A549 (cell line): ENCODE results near the gene IL12RB2. TPM values are rescaled to one million over a fixed set of nuclear protein-coding genes. Genes with fewer than 3 reads are reported as not detected.

ENCODE experiments used
- ATAC-seq, 2 experiments: fragments of 200-7000 bp in 1 of 2; fragments of >200 bp in 1 of 2; cut with Nextera tagmentation in 1 of 2; cut with Tn5 transposase in 1 of 2; 3 replicates each; pipeline versions ENCODE4 v1.8.0 to v1.9.1; 2018 to 2020; ENCODE audit warnings: mild to moderate bottlenecking in 1 of 2, moderate library complexity in 1 of 2
- CTCF ChIA-PET: fragments of 300-600 bp; sonication (Branson Sonifier 250); formaldehyde crosslinking; extraction: SDS; loops from one replicate; lab custom pipeline; 2021; ENCODE audit warnings: antibody characterized with exemption, inconsistent platforms; lab: Yijun Ruan, JAX
- POLR2A ChIA-PET: fragments of 350-600 bp; formaldehyde crosslinking; extraction: SDS; loops from one replicate; lab custom pipeline; 2021; ENCODE audit warnings: antibody characterized with exemption, inconsistent platforms; lab: Yijun Ruan, JAX
- DNase-seq, 2 experiments: peaks; one replicate each; pipeline versions ENCODE4 v3.0.0 to v3.0.0-alpha.2; 2011 to 2016; ENCODE audit warnings: low read depth in 1 of 2, low spot score in 1 of 2
- FAIRE-seq: peaks from 2 replicates; lab custom pipeline; 2011; peaks lifted over from hg19 to GRCh38; lab: Jason Lieb, UNC
- H3K27ac ChIP-seq, 2 experiments: fragments of >200 bp; sonication (Bioruptor Twin); formaldehyde crosslinking; 3 replicates each; pipeline ENCODE4 v1.5.1; 2016 to 2017
- H3K4me1 ChIP-seq: fragments of >200 bp; sonication (Bioruptor Twin); formaldehyde crosslinking; 3 replicates; pipeline ENCODE4 v1.6.1; 2016
- H3K4me2 ChIP-seq: fragments of >200 bp; sonication (Bioruptor Twin); formaldehyde crosslinking; 3 replicates; pipeline ENCODE4 v1.6.1; 2016
- H3K4me3 ChIP-seq: fragments of >200 bp; sonication (Bioruptor Twin); formaldehyde crosslinking; 3 replicates; pipeline ENCODE4 v1.5.1; 2016
- H3K9me3 ChIP-seq: fragments of >200 bp; sonication (Bioruptor Twin); formaldehyde crosslinking; 3 replicates; pipeline ENCODE4 v1.6.1; 2016
- BHLHE40 ChIP-seq: IDR thresholded peaks from 2 replicates; pipeline ENCODE4 v1.6.1; 2012; ENCODE audit warnings: low read depth, low read length, inconsistent platforms
- CHD4 ChIP-seq: fragments of 200-600 bp; sonication (generic); IDR thresholded peaks from 2 replicates; pipeline ENCODE4 v1.6.1; 2016; ENCODE audit warnings: antibody characterized with exemption, mild to moderate bottlenecking, borderline replicate concordance
- EHF ChIP-seq: fragments of 250-450 bp; sonication (Bioruptor Pico); IDR thresholded peaks from 2 replicates; pipeline ENCODE4 v1.5.0; 2020; ENCODE audit warnings: mild to moderate bottlenecking
- EHMT2 ChIP-seq: fragments of 200-600 bp; sonication (generic); IDR thresholded peaks from 2 replicates; pipeline ENCODE4 v1.6.1; 2016; ENCODE audit warnings: antibody characterized with exemption, low read depth, mild to moderate bottlenecking, moderate library complexity
- EP300 ChIP-seq, 2 experiments: fragments of >200 bp; sonication (Bioruptor Twin); formaldehyde crosslinking; IDR thresholded peaks; 2 replicates in 1 of 2; 3 replicates in 1 of 2; pipeline ENCODE4 v1.6.1; 2016 to 2017
- FOSB ChIP-seq: fragments of 250-450 bp; sonication (Bioruptor Pico); IDR thresholded peaks from 2 replicates; pipeline ENCODE4 v1.5.0; 2020; ENCODE audit warnings: mild to moderate bottlenecking, moderate library complexity
- FOSL2 ChIP-seq, 2 experiments: fragments of 450-650 bp in 1 of 2; fragments of >200 bp in 1 of 2; sonication (Bioruptor Twin) in 1 of 2; formaldehyde crosslinking; IDR thresholded peaks; 2 replicates each; pipeline versions ENCODE4 v1.5.0 to v1.6.1; 2016 to 2020; ENCODE audit warnings: mild to moderate bottlenecking in 1 of 2, moderate library complexity in 1 of 2
- FOXS1 ChIP-seq: fragments of 250-450 bp; sonication (Bioruptor Pico); IDR thresholded peaks from 2 replicates; pipeline ENCODE4 v1.5.0; 2020; ENCODE audit warnings: mild to moderate bottlenecking, moderate library complexity
- HDAC2 ChIP-seq: fragments of 200-600 bp; sonication (generic); IDR thresholded peaks from 2 replicates; pipeline ENCODE4 v1.6.1; 2016
- HEYL ChIP-seq: fragments of 250-450 bp; sonication (Bioruptor Pico); IDR thresholded peaks from 2 replicates; pipeline ENCODE4 v1.8.0; 2021; ENCODE audit warnings: mild to moderate bottlenecking, moderate library complexity
- HOXB5 ChIP-seq: fragments of 250-450 bp; sonication (Bioruptor Pico); IDR thresholded peaks from 2 replicates; pipeline ENCODE4 v1.5.0; 2020; ENCODE audit warnings: mild to moderate bottlenecking, moderate library complexity
- JUNB ChIP-seq: fragments of >200 bp; sonication (Bioruptor Twin); formaldehyde crosslinking; IDR thresholded peaks from 2 replicates; pipeline ENCODE4 v1.6.1; 2016
- MAFK ChIP-seq: fragments of 450-650 bp; IDR thresholded peaks from 2 replicates; pipeline ENCODE4 v1.6.1; 2014; ENCODE audit not compliant: partially characterized antibody
- MYC ChIP-seq: IDR thresholded peaks from 2 replicates; pipeline ENCODE4 v1.6.1; 2012; ENCODE audit warnings: mild to moderate bottlenecking, inconsistent platforms, low read length, improper control_type of control experiment, borderline replicate concordance
- NFE2L2 ChIP-seq: fragments of 150-350 bp; conservative IDR thresholded peaks from 2 replicates; pipeline ENCODE4 v1.6.1; 2014; ENCODE audit warnings: low read length
- PHF8 ChIP-seq: fragments of 200-600 bp; sonication (generic); IDR thresholded peaks from 2 replicates; pipeline ENCODE4 v1.6.1; 2016; ENCODE audit warnings: low read depth, mild to moderate bottlenecking, antibody characterized with exemption, moderate library complexity, borderline replicate concordance
- POLR2A ChIP-seq: IDR thresholded peaks from 2 replicates; pipeline ENCODE4 v1.6.1; 2012; ENCODE audit warnings: mild to moderate bottlenecking, low read length
- RCOR1 ChIP-seq: fragments of 150-350 bp; IDR thresholded peaks from 2 replicates; pipeline ENCODE4 v1.6.1; 2014; ENCODE audit warnings: antibody characterized with exemption, low read length, low read depth
- RFX5 ChIP-seq: fragments of 450-650 bp; IDR thresholded peaks from 2 replicates; pipeline ENCODE4 v1.7.1; 2014; ENCODE audit warnings: antibody characterized with exemption, mild to moderate bottlenecking, moderate library complexity
- SMC3 ChIP-seq: fragments of >200 bp; sonication (Bioruptor Twin); formaldehyde crosslinking; IDR thresholded peaks from 3 replicates; pipeline ENCODE4 v1.6.1; 2018; ENCODE audit warnings: inconsistent platforms
- SREBF2 ChIP-seq: fragments of 450-650 bp; IDR thresholded peaks from 2 replicates; pipeline ENCODE4 v1.6.1; 2014; ENCODE audit warnings: mild to moderate bottlenecking, moderate library complexity
- TFCP2L1 ChIP-seq: fragments of 250-450 bp; sonication (Bioruptor Pico); IDR thresholded peaks from 2 replicates; pipeline ENCODE4 v1.5.0; 2021; ENCODE audit warnings: mild to moderate bottlenecking
- ZC3H11A ChIP-seq: fragments of 450-650 bp; IDR thresholded peaks from 2 replicates; pipeline ENCODE4 v1.6.1; 2014; ENCODE audit warnings: antibody characterized with exemption, mild to moderate bottlenecking
- ZSCAN20 ChIP-seq: fragments of 250-450 bp; sonication (Bioruptor Pico); IDR thresholded peaks from 2 replicates; pipeline ENCODE4 v1.8.0; 2022; ENCODE audit warnings: mild to moderate bottlenecking, moderate library complexity
- WGBS: methylation state at CpG from one replicate; pipeline ENCODE4 v1.1.6; 2017; ENCODE audit errors: missing lambda C conversion rate; 5-methylcytosine and 5-hydroxymethylcytosine counted together
- polyA plus RNA-seq, 4 experiments: library from polyadenylated mRNA; depleted of rRNA in 3 of 4; stranded (reverse); fragments of >200 nt; fragmentation: RNase III in 1 of 4; extraction: RNeasy Plus Mini Kit Qiagen cat#74134 plus additional on column Dnase treatment in 1 of 4; gene quantifications; 2 replicates in 3 of 4; 3 replicates in 1 of 4; pipeline ENCODE4 v1.2.3, GENCODE V29; 2011 to 2017
- TF ChIP-seq, protein P1 (sequence below): IDR thresholded peaks from 2 replicates; pipeline ENCODE4 v1.6.1; 2012
- TF ChIP-seq, protein P2 (sequence below): fragments of 450-650 bp; IDR thresholded peaks from 2 replicates; pipeline ENCODE4 v1.6.1; 2014; ENCODE audit warnings: antibody characterized with exemption
- TF ChIP-seq, protein P3 (sequence below): fragments of 200-600 bp; sonication (generic); IDR thresholded peaks from 2 replicates; pipeline ENCODE4 v1.6.1; 2016; ENCODE audit warnings: antibody characterized with exemption, mild to moderate bottlenecking, moderate library complexity

Gene IL12RB2
- polyA plus RNA-seq, 2 of the 4 experiments (the other 2 are of a cell fraction): not detected

- Histone ChIP-seq H3K4me3 (no peak overlapping the region), H3K9me3 (no peaks in the 10 kb centered on the region)
- ATAC-seq: no peak
- no peak for TF ChIP-seq CHD4
- TF ChIP-seq NFE2L2: no peak
- TF ChIP-seq JUNB: no peak
- TF ChIP-seq POLR2A: no peak
- no peak for TF ChIP-seq ZC3H11A
- TF ChIP-seq EHF (CRISPR knock-in tag): no peak
- TF ChIP-seq, protein P1, sequence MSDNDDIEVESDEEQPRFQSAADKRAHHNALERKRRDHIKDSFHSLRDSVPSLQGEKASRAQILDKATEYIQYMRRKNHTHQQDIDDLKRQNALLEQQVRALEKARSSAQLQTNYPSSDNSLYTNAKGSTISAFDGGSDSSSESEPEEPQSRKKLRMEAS: no peak
- TF ChIP-seq HDAC2: no peak
- no peak for TF ChIP-seq HEYL (CRISPR knock-in tag)
- TF ChIP-seq FOSL2 (IDR thresholded peaks at IDR 0.05): no peak
- no peak for TF ChIP-seq FOSL2 (CRISPR knock-in tag; IDR thresholded peaks at IDR 0.05)
- no peak for TF ChIP-seq HOXB5 (CRISPR knock-in tag)
- no peak for TF ChIP-seq ZSCAN20 (CRISPR knock-in tag)
- TF ChIP-seq RCOR1: no peak
- no peak for TF ChIP-seq MAFK
- no peak for TF ChIP-seq TFCP2L1
- TF ChIP-seq, all 56 proteins: peak for 0
- ChIA-PET POLR2A (no interaction called here), CTCF (interaction anchor here (0.6 kb wide), 1 partner anchor 89 kb away, joined by 4 read pairs; no protein-coding TSS in a partner anchor)
- no peaks in the 10 kb centered on the region for H3K4me1 ChIP-seq
- 56% methylated on average over 7 of the region's 7 CpGs for WGBS
- DNase-seq: no peak
- H3K4me2 ChIP-seq: no peak overlapping the region
- no peak overlapping the region for H3K27ac ChIP-seq
- FAIRE-seq: no peak
Observed at GRCh38 chr1:67299296-67299695, 8.4 kb upstream of the IL12RB2 start.

DNA sequence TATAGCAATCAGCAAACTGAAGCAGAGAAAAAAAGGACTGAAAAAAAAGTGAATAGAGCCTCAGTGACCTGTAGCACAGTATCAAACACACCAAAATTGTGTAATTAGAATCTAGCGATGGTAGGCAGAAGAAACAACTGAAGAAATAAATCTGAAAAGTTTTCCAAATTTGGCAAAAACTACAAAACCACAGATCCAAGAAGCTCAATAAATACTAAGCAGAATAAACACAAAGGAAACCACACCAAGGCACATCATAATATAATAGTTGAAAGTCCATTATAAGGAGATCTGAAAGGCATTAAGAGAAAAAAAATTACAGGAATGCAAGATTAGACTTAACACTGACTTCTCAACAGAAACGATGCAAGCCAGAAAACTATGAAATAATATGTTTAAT is 7.1 kb upstream of the IL12RB2 start:
- no peak for ATAC-seq
- DNase-seq: no peak
- TF ChIP-seq BHLHE40 (no peak), FOSB (CRISPR knock-in tag) (no peak), NFE2L2 (no peak), HDAC2 (no peak), SMC3 (no peak), MAFK (no peak), EHMT2 (no peak), TFCP2L1 (no peak), RFX5 (no peak), MYC (no peak), PHF8 (no peak), SREBF2 (no peak), EP300 (IDR thresholded peaks at IDR 0.05) (no peak), ZSCAN20 (CRISPR knock-in tag) (no peak), FOXS1 (CRISPR knock-in tag) (no peak)
- TF ChIP-seq, protein P1: no peak
- TF ChIP-seq, protein P2, sequence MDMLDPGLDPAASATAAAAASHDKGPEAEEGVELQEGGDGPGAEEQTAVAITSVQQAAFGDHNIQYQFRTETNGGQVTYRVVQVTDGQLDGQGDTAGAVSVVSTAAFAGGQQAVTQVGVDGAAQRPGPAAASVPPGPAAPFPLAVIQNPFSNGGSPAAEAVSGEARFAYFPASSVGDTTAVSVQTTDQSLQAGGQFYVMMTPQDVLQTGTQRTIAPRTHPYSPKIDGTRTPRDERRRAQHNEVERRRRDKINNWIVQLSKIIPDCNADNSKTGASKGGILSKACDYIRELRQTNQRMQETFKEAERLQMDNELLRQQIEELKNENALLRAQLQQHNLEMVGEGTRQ: no peak
- TF ChIP-seq, protein P3, sequence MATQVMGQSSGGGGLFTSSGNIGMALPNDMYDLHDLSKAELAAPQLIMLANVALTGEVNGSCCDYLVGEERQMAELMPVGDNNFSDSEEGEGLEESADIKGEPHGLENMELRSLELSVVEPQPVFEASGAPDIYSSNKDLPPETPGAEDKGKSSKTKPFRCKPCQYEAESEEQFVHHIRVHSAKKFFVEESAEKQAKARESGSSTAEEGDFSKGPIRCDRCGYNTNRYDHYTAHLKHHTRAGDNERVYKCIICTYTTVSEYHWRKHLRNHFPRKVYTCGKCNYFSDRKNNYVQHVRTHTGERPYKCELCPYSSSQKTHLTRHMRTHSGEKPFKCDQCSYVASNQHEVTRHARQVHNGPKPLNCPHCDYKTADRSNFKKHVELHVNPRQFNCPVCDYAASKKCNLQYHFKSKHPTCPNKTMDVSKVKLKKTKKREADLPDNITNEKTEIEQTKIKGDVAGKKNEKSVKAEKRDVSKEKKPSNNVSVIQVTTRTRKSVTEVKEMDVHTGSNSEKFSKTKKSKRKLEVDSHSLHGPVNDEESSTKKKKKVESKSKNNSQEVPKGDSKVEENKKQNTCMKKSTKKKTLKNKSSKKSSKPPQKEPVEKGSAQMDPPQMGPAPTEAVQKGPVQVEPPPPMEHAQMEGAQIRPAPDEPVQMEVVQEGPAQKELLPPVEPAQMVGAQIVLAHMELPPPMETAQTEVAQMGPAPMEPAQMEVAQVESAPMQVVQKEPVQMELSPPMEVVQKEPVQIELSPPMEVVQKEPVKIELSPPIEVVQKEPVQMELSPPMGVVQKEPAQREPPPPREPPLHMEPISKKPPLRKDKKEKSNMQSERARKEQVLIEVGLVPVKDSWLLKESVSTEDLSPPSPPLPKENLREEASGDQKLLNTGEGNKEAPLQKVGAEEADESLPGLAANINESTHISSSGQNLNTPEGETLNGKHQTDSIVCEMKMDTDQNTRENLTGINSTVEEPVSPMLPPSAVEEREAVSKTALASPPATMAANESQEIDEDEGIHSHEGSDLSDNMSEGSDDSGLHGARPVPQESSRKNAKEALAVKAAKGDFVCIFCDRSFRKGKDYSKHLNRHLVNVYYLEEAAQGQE: no peak
- FAIRE-seq: no peak
- no peak overlapping the region for H3K4me2 ChIP-seq
- no peaks in the 10 kb centered on the region for H3K4me1 ChIP-seq
- H3K27ac ChIP-seq: no peak overlapping the region
- no peaks in the 10 kb centered on the region for H3K9me3 ChIP-seq
- ChIA-PET CTCF (no interaction called here), POLR2A (no interaction called here)
- H3K4me3 ChIP-seq: no peak overlapping the region
- WGBS: 40% methylated on average over 2 of the region's 2 CpGs
